Tracheal epithelial cell (primary cell): ENCODE measurements around the gene ZNF90. TPM values are rescaled to one million over a fixed set of nuclear protein-coding genes. Genes with fewer than 3 reads are reported as not detected.

ENCODE experiments used
- total RNA-seq: library from RNA; depleted of rRNA; stranded (reverse); fragments of >200 nt; gene quantifications from 2 replicates; pipeline ENCODE4 v1.2.1, GENCODE V29; 2014

ZNF90 gene
- 1.2 and 3.0 TPM in 2 replicates for total RNA-seq

DNA sequence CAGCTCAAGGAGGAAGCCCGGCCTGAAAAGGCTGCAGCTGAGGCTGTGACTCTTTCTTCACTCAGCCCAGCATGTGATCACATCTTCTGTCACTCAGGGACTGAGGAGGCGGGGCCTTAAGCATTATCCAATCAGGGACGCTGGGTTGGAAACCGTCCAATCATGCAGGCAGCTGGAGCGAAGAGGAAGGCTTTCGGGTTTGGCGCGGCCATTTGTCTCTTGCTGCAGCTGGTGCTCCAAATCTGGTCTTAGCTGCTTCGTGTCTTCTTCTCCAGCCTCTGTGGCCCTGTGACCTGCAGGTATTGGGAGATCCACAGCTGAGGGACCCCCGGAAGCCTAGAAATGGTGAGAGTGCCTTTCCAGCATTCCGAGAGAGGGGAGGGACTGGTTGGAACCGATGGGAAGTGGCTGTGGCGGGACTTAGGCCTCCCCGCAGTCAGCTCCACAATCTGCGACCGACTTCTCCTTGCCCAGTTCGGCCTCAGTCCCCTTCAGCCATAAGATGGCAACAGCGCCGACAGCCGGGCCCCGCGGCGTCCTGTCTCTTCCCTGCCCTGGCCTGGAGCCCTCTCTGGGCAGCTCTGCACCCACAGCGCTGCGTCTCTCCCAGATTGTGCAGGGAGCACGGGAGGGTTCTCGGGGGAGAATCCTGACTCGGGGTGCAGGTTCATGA, at the start of gene ZNF90:
Gene ZNF90 (plus strand): TSS at position 210 of the 673 bp plus-strand sequence. CDS start 133 bp downstream, at position 343.

DNA sequence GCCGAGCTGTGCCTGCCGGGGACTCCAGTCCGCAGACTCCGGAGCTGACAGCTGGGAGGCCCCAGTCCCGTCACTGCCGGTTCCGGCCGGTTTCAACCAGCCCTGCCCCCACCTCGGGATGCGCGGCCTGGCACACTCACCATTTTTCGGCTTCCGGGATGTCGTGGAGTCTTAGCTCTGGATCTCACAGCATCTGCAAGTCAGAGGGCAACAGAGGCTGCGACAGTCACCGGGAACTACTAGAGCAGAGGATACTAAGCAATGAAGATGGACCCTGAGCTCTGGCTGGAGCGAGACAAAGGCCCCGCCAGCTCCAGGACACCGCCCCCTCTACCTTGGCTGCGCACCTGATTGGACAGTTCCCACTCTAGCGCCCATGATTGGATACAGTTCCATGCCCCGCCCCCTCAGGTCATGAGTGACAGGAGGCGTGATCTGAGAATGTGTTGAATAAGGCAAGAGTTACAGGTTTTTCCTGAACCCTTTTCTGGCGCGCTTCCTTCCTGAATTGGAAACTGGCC, 38.5 kb upstream of the ZNF90 start, which contains the start of gene ZNF682:
Gene ZNF682 (minus strand): TSS at position 303 of the 521 bp plus-strand sequence. CDS start 160 bp downstream, at position 143.

GRCh38 chr19:20167020-20167644, 89.3 kb downstream of the ZNF90 start, which contains the start of gene ZNF486:
Gene ZNF486 (plus strand): TSS chr19:20167214. CDS start chr19:20167331, 117 bp downstream.

Other genes with a start within 250 kb of the ZNF90 start
- 2.9 and 4.5 TPM in 2 replicates for gene ZNF253, start 212.1 kb upstream of the ZNF90 start, total RNA-seq
- gene ZNF93, start 177.1 kb upstream of the ZNF90 start, total RNA-seq = 2.1 and 7.5 TPM in 2 replicates
- gene ZNF682, start 38.5 kb upstream of the ZNF90 start, total RNA-seq = 0.48 and 3.0 TPM in 2 replicates
- gene ZNF486, start 89.2 kb downstream of the ZNF90 start, total RNA-seq = 5.8 and 8.4 TPM in 2 replicates